Liver (tissue), 9 donors: ENCODE results near the gene CENPV. TPM values are rescaled to one million over a fixed set of nuclear protein-coding genes. Genes with fewer than 3 reads are reported as not detected.

ENCODE experiments used
- DNase-seq: peaks from one replicate; pipeline ENCODE4 v3.0.0-alpha.2; 2017; ENCODE audit warnings: low spot score
- H3K27ac ChIP-seq, 2 donors: one replicate each; pipeline ENCODE4 v1.7.0; 2013; ENCODE audit warnings: inconsistent platforms in 2 of 2, low read length in 2 of 2, control low read depth in 1 of 2, low read depth in 1 of 2, mild to moderate bottlenecking in 1 of 2
- H3K27me3 ChIP-seq, 4 donors: one replicate each; pipeline versions ENCODE4 v1.6.1 to v1.7.0; 2013; ENCODE audit warnings: low read length in 3 of 4, inconsistent platforms in 1 of 4, mild to moderate bottlenecking in 1 of 4, moderate library complexity in 1 of 4; ENCODE audit not compliant: control insufficient read depth in 4 of 4, insufficient read depth in 4 of 4
- H3K36me3 ChIP-seq, 4 donors: one replicate each; pipeline versions ENCODE4 v1.6.1 to v1.7.0; 2013; ENCODE audit warnings: low read length in 3 of 4, mild to moderate bottlenecking in 3 of 4, low read depth in 1 of 4, moderate library complexity in 1 of 4; ENCODE audit not compliant: control insufficient read depth in 4 of 4, insufficient read depth in 3 of 4
- H3K4me1 ChIP-seq, 4 donors: one replicate each; pipeline versions ENCODE4 v1.6.1 to v1.7.0; 2013; ENCODE audit warnings: low read length in 3 of 4, mild to moderate bottlenecking in 3 of 4, moderate library complexity in 1 of 4; ENCODE audit not compliant: control insufficient read depth in 4 of 4, insufficient read depth in 4 of 4
- H3K4me3 ChIP-seq, 3 donors: one replicate each; pipeline versions ENCODE4 v1.6.1 to v1.7.0; 2013; ENCODE audit warnings: low read length in 3 of 3, control low read depth in 1 of 3, low read depth in 1 of 3, mild to moderate bottlenecking in 1 of 3
- H3K9ac ChIP-seq, 2 donors: one replicate each; pipeline ENCODE4 v1.7.0; 2013; ENCODE audit warnings: low read length in 2 of 2, mild to moderate bottlenecking in 2 of 2, moderate library complexity in 2 of 2, control low read depth in 1 of 2, low read depth in 1 of 2
- H3K9me3 ChIP-seq, 4 donors: one replicate each; pipeline versions ENCODE4 v1.6.1 to v1.7.0; 2013; ENCODE audit warnings: low read length in 3 of 4; ENCODE audit not compliant: control insufficient read depth in 4 of 4
- FOXA1 ChIP-seq: IDR thresholded peaks from 2 replicates; pipeline ENCODE4 v1.6.1; 2016; ENCODE audit warnings: antibody characterized with exemption
- GABPA ChIP-seq, 2 donors: IDR thresholded peaks in 1 of 2; conservative IDR thresholded peaks in 1 of 2; 2 replicates each; pipeline ENCODE4 v1.6.1; 2016; ENCODE audit warnings: antibody characterized with exemption in 2 of 2, mild to moderate bottlenecking in 1 of 2, moderate library complexity in 1 of 2
- HNF4A ChIP-seq, 2 donors: conservative IDR thresholded peaks; 2 replicates each; pipeline ENCODE4 v1.6.1; 2016; ENCODE audit warnings: antibody characterized with exemption in 2 of 2, mild to moderate bottlenecking in 2 of 2
- HNF4G ChIP-seq: IDR thresholded peaks from 2 replicates; pipeline ENCODE4 v1.6.1; 2016; ENCODE audit warnings: antibody characterized with exemption
- RAD21 ChIP-seq, 2 donors: IDR thresholded peaks; 2 replicates each; pipeline ENCODE4 v1.6.1; 2016; ENCODE audit warnings: antibody characterized with exemption in 2 of 2, mild to moderate bottlenecking in 2 of 2
- RXRA ChIP-seq, 2 donors: IDR thresholded peaks; 2 replicates each; pipeline ENCODE4 v1.6.1; 2017 to 2018; ENCODE audit warnings: antibody characterized with exemption in 2 of 2, mild to moderate bottlenecking in 1 of 2
- YY1 ChIP-seq: IDR thresholded peaks from 2 replicates; pipeline ENCODE4 v1.6.1; 2016; ENCODE audit warnings: antibody characterized with exemption, mild to moderate bottlenecking
- WGBS: extraction: QIAGEN DNeasy Blood & Tissue Kit; methylation state at CpG from one replicate; pipeline ENCODE4 v1.1.7; 2013; 5-methylcytosine and 5-hydroxymethylcytosine counted together
- polyA plus RNA-seq, 2 donors: library from polyadenylated mRNA; stranded (reverse) in 1 of 2; unstranded in 1 of 2; fragments of 200-250 nt in 1 of 2; fragments of >200 nt in 1 of 2; fragmentation: Nextera tagmentation in 1 of 2; extraction: Ambion mirVana in 1 of 2; gene quantifications; one replicate each; pipeline versions ENCODE4 v1.2.1 to v1.2.3, GENCODE V29; 2013 to 2015
- total RNA-seq, 2 donors: library from RNA; depleted of rRNA; stranded (reverse); fragments of >200 nt; gene quantifications; one replicate each; pipeline ENCODE4 v1.2.3, GENCODE V29; 2014
- TF ChIP-seq, protein P1 (sequence below): fragments of 150-350 bp; IDR thresholded peaks from 2 replicates; pipeline ENCODE4 v1.5.1; 2017; ENCODE audit warnings: improper control_type of control experiment, low read depth, low read length; ENCODE audit not compliant: missing input control
- TF ChIP-seq, protein P2 (sequence below): IDR thresholded peaks from 2 replicates; pipeline ENCODE4 v1.6.1; 2016; ENCODE audit warnings: antibody characterized with exemption
- TF ChIP-seq, protein P3 (sequence below): IDR thresholded peaks from 2 replicates; pipeline ENCODE4 v1.6.1; 2016; ENCODE audit warnings: antibody characterized with exemption, mild to moderate bottlenecking
- donor health status: healthy.
- donor health status: healthy.
- donor health status: healthy.
- donor health status: healthy.
- donor health status: healthy.

The CENPV gene
- total and polyA plus RNA-seq, 4 donors, result 13.1 to 24.3 (median 18.2) TPM

DNA sequence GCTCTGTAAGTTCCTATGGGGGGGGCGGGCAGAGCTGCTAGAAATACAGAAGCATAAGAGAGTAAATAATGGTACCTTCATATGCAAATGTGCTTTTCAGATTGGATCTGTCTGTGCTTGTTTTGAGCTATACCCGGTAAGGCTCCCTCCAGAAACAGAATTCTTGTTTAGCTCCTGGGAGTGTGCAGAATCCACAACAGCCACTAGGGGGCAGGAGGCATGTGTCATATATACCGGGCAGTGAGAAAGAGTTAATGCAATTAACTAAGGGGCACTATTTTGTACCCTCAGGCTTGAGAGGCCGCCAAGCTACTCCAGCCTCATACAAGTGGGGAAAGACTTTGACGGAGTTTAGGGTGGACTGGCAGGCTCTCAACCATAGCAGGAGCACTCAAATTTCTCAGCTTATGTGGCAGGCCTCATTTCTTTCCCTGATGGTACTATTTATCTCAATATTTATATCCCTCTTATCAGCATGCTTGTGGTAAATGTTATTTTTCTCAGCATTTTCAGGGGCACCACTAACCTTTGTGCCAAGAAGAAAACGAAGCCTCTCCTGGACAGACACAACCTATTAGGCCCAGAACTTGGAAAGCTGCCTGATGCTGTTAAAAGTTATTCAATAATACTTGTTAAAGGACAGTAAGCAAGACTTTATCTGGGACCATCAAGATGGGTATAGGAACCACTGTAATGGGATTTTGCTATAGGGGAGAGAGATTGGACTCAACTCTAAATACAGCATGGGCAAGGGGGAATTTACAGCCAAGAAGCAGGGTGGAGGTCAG lies 10.7 kb upstream of the CENPV start:
- WGBS, result 6% methylated on average over 6 of the region's 6 CpGs
- Histone ChIP-seq H3K9me3 (no peaks in the 10 kb centered on the region), H3K36me3 (no peaks in the 10 kb centered on the region), H3K27me3 (no peaks in the 10 kb centered on the region), H3K9ac (peak overlapping the region in 1 of 2 donors; percentile 75), H3K4me3 (no peak overlapping the region), H3K27ac (peak overlapping the region in 1 of 2 donors; percentile 3), H3K4me1 (peaks cover 0 to 5% (median 0%) of the 10 kb centered on the region in 4 donors)
- TF ChIP-seq HNF4G, result no peak
- TF ChIP-seq, protein P1, sequence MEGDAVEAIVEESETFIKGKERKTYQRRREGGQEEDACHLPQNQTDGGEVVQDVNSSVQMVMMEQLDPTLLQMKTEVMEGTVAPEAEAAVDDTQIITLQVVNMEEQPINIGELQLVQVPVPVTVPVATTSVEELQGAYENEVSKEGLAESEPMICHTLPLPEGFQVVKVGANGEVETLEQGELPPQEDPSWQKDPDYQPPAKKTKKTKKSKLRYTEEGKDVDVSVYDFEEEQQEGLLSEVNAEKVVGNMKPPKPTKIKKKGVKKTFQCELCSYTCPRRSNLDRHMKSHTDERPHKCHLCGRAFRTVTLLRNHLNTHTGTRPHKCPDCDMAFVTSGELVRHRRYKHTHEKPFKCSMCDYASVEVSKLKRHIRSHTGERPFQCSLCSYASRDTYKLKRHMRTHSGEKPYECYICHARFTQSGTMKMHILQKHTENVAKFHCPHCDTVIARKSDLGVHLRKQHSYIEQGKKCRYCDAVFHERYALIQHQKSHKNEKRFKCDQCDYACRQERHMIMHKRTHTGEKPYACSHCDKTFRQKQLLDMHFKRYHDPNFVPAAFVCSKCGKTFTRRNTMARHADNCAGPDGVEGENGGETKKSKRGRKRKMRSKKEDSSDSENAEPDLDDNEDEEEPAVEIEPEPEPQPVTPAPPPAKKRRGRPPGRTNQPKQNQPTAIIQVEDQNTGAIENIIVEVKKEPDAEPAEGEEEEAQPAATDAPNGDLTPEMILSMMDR, result peak; percentile 91
- peak; percentile 85 to 90 for TF ChIP-seq RAD21 (IDR thresholded peaks at IDR 0.05)
- TF ChIP-seq HNF4A (conservative IDR thresholded peaks at IDR 0.05), result peak in 1 of 2 donors; percentile 12
- no peak for TF ChIP-seq FOXA1
- peak; percentile 80 for DNase-seq

DNA sequence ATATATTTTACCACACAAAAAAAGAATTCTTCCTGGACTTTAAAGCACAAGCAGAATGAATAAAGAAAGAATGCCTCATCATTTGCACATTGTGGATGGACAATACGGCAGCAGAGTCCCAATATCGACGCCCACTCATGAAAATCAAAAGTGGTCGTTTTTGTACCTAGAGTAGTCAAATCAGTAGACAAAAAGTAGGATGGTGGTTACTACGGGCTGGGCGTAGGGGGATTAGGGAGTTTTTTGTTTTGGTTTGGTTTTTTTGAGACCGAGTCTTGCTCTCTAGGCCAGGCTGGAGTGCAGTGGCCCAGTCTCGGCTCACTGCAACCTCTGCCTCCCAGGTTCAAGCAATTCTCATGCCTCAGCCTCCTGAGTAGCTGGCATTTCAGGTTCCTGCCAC lies 8.6 kb upstream of the CENPV start:
- peaks cover 0 to 5% (median 0%) of the 10 kb centered on the region in 4 donors for H3K4me1 ChIP-seq
- H3K36me3 ChIP-seq, result no peaks in the 10 kb centered on the region
- TF ChIP-seq RXRA (IDR thresholded peaks at IDR 0.05) (no peak), HNF4G (no peak), FOXA1 (no peak)
- TF ChIP-seq, protein P2, sequence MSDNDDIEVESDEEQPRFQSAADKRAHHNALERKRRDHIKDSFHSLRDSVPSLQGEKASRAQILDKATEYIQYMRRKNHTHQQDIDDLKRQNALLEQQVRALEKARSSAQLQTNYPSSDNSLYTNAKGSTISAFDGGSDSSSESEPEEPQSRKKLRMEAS, result no peak
- TF ChIP-seq, protein P3, sequence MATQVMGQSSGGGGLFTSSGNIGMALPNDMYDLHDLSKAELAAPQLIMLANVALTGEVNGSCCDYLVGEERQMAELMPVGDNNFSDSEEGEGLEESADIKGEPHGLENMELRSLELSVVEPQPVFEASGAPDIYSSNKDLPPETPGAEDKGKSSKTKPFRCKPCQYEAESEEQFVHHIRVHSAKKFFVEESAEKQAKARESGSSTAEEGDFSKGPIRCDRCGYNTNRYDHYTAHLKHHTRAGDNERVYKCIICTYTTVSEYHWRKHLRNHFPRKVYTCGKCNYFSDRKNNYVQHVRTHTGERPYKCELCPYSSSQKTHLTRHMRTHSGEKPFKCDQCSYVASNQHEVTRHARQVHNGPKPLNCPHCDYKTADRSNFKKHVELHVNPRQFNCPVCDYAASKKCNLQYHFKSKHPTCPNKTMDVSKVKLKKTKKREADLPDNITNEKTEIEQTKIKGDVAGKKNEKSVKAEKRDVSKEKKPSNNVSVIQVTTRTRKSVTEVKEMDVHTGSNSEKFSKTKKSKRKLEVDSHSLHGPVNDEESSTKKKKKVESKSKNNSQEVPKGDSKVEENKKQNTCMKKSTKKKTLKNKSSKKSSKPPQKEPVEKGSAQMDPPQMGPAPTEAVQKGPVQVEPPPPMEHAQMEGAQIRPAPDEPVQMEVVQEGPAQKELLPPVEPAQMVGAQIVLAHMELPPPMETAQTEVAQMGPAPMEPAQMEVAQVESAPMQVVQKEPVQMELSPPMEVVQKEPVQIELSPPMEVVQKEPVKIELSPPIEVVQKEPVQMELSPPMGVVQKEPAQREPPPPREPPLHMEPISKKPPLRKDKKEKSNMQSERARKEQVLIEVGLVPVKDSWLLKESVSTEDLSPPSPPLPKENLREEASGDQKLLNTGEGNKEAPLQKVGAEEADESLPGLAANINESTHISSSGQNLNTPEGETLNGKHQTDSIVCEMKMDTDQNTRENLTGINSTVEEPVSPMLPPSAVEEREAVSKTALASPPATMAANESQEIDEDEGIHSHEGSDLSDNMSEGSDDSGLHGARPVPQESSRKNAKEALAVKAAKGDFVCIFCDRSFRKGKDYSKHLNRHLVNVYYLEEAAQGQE, result no peak
- WGBS, result 89% methylated on average over 8 of the region's 8 CpGs
- H3K9me3 ChIP-seq, result no peaks in the 10 kb centered on the region
- H3K9ac ChIP-seq, result no peak overlapping the region
- no peaks in the 10 kb centered on the region for H3K27me3 ChIP-seq
- no peak overlapping the region for H3K4me3 ChIP-seq
- DNase-seq, result no peak
- no peak overlapping the region for H3K27ac ChIP-seq

DNA sequence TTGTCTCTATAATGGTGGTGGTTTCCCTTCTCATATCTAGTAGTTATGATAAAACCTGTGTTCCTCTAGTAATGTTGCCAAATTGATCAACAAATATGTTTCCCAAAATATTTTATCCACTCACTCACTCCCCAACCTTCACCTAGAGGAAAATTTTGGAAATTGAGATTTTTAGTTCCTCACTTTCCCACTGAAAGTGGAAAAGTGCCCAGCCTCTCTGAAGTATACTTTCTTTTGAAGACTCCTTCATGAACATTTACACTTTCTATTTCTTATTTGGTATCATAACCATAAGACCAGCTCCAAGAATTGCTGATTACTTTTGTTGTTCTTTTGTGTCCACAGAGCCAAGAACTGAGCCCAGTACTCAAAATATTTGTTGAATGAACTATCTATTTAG lies 5.1 kb upstream of the CENPV start:
- no peak for DNase-seq
- Histone ChIP-seq H3K27me3 (no peaks in the 10 kb centered on the region), H3K4me1 (peaks cover 0 to 4% (median 2%) of the 10 kb centered on the region in 4 donors), H3K36me3 (no peaks in the 10 kb centered on the region), H3K9me3 (no peaks in the 10 kb centered on the region), H3K4me3 (no peak overlapping the region), H3K27ac (no peak overlapping the region), H3K9ac (no peak overlapping the region)
- TF ChIP-seq GABPA (IDR thresholded peaks at IDR 0.05 in 1 of 2, conservative IDR thresholded peaks at IDR 0.05 in 1 of 2) (no peak), HNF4A (conservative IDR thresholded peaks at IDR 0.05) (no peak), YY1 (no peak)
- TF ChIP-seq, protein P1, result no peak
